K562 (cell line): ENCODE results near the gene PPRC1. TPM values are rescaled to one million over a fixed set of nuclear protein-coding genes. Genes with fewer than 3 reads are reported as not detected.

ENCODE experiments used
- ATF1 ChIP-seq, 2 experiments: fragments of 450-650 bp in 1 of 2; IDR thresholded peaks; 2 replicates each; pipeline ENCODE4 v1.6.1; 2016; ENCODE audit warnings: missing compliant biosample characterization in 1 of 2, missing genetic modification characterization in 1 of 2
- CBX1 ChIP-seq: sonication (generic); IDR thresholded peaks from 2 replicates; pipeline ENCODE4 v1.6.1; 2016; ENCODE audit warnings: antibody characterized with exemption, low read depth, mild to moderate bottlenecking
- CHD7 ChIP-seq: fragments of 200-600 bp; sonication (generic); IDR thresholded peaks from one replicate; pipeline ENCODE4 v1.6.1; 2012; ENCODE audit warnings: mild to moderate bottlenecking, low read depth, low read length, inconsistent platforms
- FOXP4 ChIP-seq: sonication (generic); formaldehyde crosslinking; IDR thresholded peaks from 2 replicates; pipeline ENCODE4 v1.8.0; 2022; ENCODE audit warnings: mild to moderate bottlenecking, missing genetic modification reagents, borderline replicate concordance
- HDAC3 ChIP-seq: fragments of 450-650 bp; IDR thresholded peaks from 2 replicates; pipeline ENCODE4 v1.6.1; 2018; ENCODE audit warnings: borderline replicate concordance, mild to moderate bottlenecking, moderate library complexity; ENCODE audit not compliant: partially characterized antibody
- IRF9 ChIP-seq: fragments of 450-650 bp; IDR thresholded peaks from 2 replicates; pipeline ENCODE4 v1.6.1; 2016; ENCODE audit warnings: missing biosample characterization, missing genetic modification characterization
- RAD21 ChIP-seq, 2 experiments: fragments of 250-450 bp in 1 of 2; fragments of 450-650 bp in 1 of 2; sonication (Bioruptor Pico) in 1 of 2; formaldehyde crosslinking in 1 of 2; IDR thresholded peaks in 1 of 2; conservative IDR thresholded peaks in 1 of 2; 2 replicates each; pipeline versions ENCODE4 v1.4.0 to v1.8.0; 2020 to 2022; ENCODE audit warnings: mild to moderate bottlenecking in 2 of 2, moderate library complexity in 1 of 2
- ZBTB5 ChIP-seq: fragments of 450-650 bp; IDR thresholded peaks from 2 replicates; pipeline ENCODE4 v1.6.1; 2017; ENCODE audit warnings: antibody characterized with exemption
- ZNF311 ChIP-seq: fragments of 250-450 bp; sonication (Bioruptor Pico); IDR thresholded peaks from 2 replicates; pipeline ENCODE4 v1.4.0; 2020; ENCODE audit warnings: mild to moderate bottlenecking, moderate library complexity
- ZNF408 ChIP-seq: fragments of 250-450 bp; sonication (Bioruptor Pico); IDR thresholded peaks from 2 replicates; pipeline ENCODE4 v1.4.0; 2020; ENCODE audit warnings: low read depth, mild to moderate bottlenecking, moderate library complexity
- polyA plus RNA-seq, 8 experiments: library from polyadenylated mRNA; depleted of rRNA in 4 of 8; stranded (reverse) in 5 of 8; unstranded in 3 of 8; fragments of >200 nt; fragmentation: Nextera tagmentation in 2 of 8; fragmentation: Illumina TruSeq in 1 of 8; extraction: Ambion mirVana in 2 of 8; extraction: Trizol in 1 of 8; gene quantifications; 2 replicates each; pipeline versions ENCODE4 v1.2.1 to v1.2.3, GENCODE V29; 2011 to 2014; ENCODE audit warnings: inconsistent platforms in 1 of 8, missing spikeins in 1 of 8
- total RNA-seq, 7 experiments: library from RNA; depleted of rRNA in 6 of 7; stranded (reverse); fragments of >200 nt in 6 of 7; fragmentation: Illumina TruSeq in 2 of 7; extraction: Trizol in 2 of 7; gene quantifications; 2 replicates each; pipeline versions ENCODE4 v1.2.1 to v1.2.3, GENCODE V29; 2011 to 2021; ENCODE audit warnings: low replicate concordance in 1 of 7

The PPRC1 gene
- total and polyA plus RNA-seq, 9 of the 15 experiments (the other 6 are each of a cell fraction or from before 2014, with no cell fraction given), result 8.5 to 47.1 (median 16.2) TPM

GRCh38 chr10:102112210-102112817 lies 20.5 kb upstream of the PPRC1 start (continued):
- TF ChIP-seq CHD7, result no peak
- TF ChIP-seq FOXP4, result no peak
- TF ChIP-seq RAD21 (CRISPR knock-in tag; conservative IDR thresholded peaks at IDR 0.05 in 1 of 2, IDR thresholded peaks at IDR 0.05 in 1 of 2), result peak; percentile 9 to 54; a peak in 2 of 4 replicates
- TF ChIP-seq IRF9 (tag), result no peak
- no peak for TF ChIP-seq ZNF408 (CRISPR knock-in tag)
- no peak for TF ChIP-seq ATF1 (CRISPR knock-in tag; IDR thresholded peaks at IDR 0.05)
- 0 out of 2 replicates have a peak, but pooled peaks have one; percentile 19 for TF ChIP-seq ATF1 (tag; IDR thresholded peaks at IDR 0.05)
- peak; percentile 82 for TF ChIP-seq HDAC3
- TF ChIP-seq ZNF311 (CRISPR knock-in tag), result no peak
- no peak for TF ChIP-seq ZBTB5
- TF ChIP-seq CBX1, result no peak; the same call in 1 of the 2 replicates
